ENCODE results near the gene ACSM4.

- TF ChIP-seq CTCF (IDR thresholded peaks at IDR 0.05) (no peak), POLR2A (IDR thresholded peaks at IDR 0.05) (no peak)
These were observed 6.0 kb upstream of the ACSM4 start for GRCh38 chr12:7297865-7298264.

Data from body of pancreas (tissue), 4 donors.